NCI-H1048 (cell line): Measurements from ENCODE around the gene PDE4B.

Source experiments
- DNase-seq: peaks from one replicate; lab custom pipeline; 2025; lab: John Stamatoyannopoulos, UW

PDE4B gene

GRCh38 chr1:65882076-65882475 is 89.4 kb downstream of the PDE4B start:
- DNase-seq = no peak

- no peak for DNase-seq
These were observed 96.7 kb downstream of the PDE4B start for GRCh38 chr1:65889441-65889840.

GRCh38 chr1:65890201-65890843 is 97.6 kb downstream of the PDE4B start:
- DNase-seq = no peak

- DNase-seq = no peak
These were observed 102.3 kb downstream of the PDE4B start for GRCh38 chr1:65894738-65895605.

GRCh38 chr1:65896721-65897120 is 104.0 kb downstream of the PDE4B start:
- DNase-seq = no peak

- DNase-seq = no peak
These were observed 104.8 kb downstream of the PDE4B start for GRCh38 chr1:65897485-65897884.

GRCh38 chr1:65904681-65905083 is 112.0 kb downstream of the PDE4B start:
- no peak for DNase-seq

- DNase-seq = no peak
These were observed 117.7 kb downstream of the PDE4B start for GRCh38 chr1:65910432-65910831.

- peak; percentile 44 for DNase-seq
These were observed 119.0 kb downstream of the PDE4B start for GRCh38 chr1:65911679-65912078.

GRCh38 chr1:65918564-65918963 is 125.9 kb downstream of the PDE4B start:
- no peak for DNase-seq

GRCh38 chr1:65921446-65921845 is 128.8 kb downstream of the PDE4B start:
- no peak for DNase-seq

GRCh38 chr1:65924471-65924870 is 131.8 kb downstream of the PDE4B start:
- no peak for DNase-seq

- no peak for DNase-seq
These were observed 145.8 kb downstream of the PDE4B start for GRCh38 chr1:65938506-65938905.

- no peak for DNase-seq
These were observed 146.5 kb downstream of the PDE4B start for GRCh38 chr1:65939191-65939590.

GRCh38 chr1:65939636-65940035 is 146.9 kb downstream of the PDE4B start:
- no peak for DNase-seq

GRCh38 chr1:65940126-65940525 is 147.4 kb downstream of the PDE4B start:
- DNase-seq = no peak

- DNase-seq = no peak
These were observed 149.8 kb downstream of the PDE4B start for GRCh38 chr1:65942476-65942875.

- no peak for DNase-seq
These were observed 153.7 kb downstream of the PDE4B start for GRCh38 chr1:65946376-65946775.

- DNase-seq = no peak
These were observed 154.3 kb downstream of the PDE4B start for GRCh38 chr1:65946960-65947359.

- DNase-seq = no peak
These were observed 156.0 kb downstream of the PDE4B start for GRCh38 chr1:65948609-65949229.

- no peak for DNase-seq
These were observed 156.5 kb downstream of the PDE4B start for GRCh38 chr1:65949230-65949626.

- no peak for DNase-seq
These were observed 157.2 kb downstream of the PDE4B start for GRCh38 chr1:65949933-65950332.

GRCh38 chr1:65952696-65953095 is 160.0 kb downstream of the PDE4B start:
- DNase-seq = no peak
